HUES6 (cell line): ENCODE data around the gene DNAJC11.

Experiments used
- H3K27ac ChIP-seq: 2 replicates; pipeline ENCODE4 v1.7.0; 2013; ENCODE audit warnings: low read depth, mild to moderate bottlenecking, low read length, inconsistent platforms
- H3K27me3 ChIP-seq: 2 replicates; pipeline ENCODE4 v1.6.1; 2013; ENCODE audit warnings: low read length; ENCODE audit not compliant: control insufficient read depth, insufficient read depth
- H3K36me3 ChIP-seq: 2 replicates; pipeline ENCODE4 v1.6.1; 2013; ENCODE audit warnings: low read length; ENCODE audit not compliant: control insufficient read depth, insufficient read depth
- H3K4me1 ChIP-seq: 2 replicates; pipeline ENCODE4 v1.6.1; 2013; ENCODE audit warnings: low read length; ENCODE audit not compliant: control insufficient read depth, insufficient read depth
- H3K4me3 ChIP-seq: 2 replicates; pipeline ENCODE4 v1.5.1; 2013; ENCODE audit warnings: low read depth, low read length
- H3K9ac ChIP-seq: one replicate; pipeline ENCODE4 v1.6.1; 2013; ENCODE audit warnings: mild to moderate bottlenecking, low read length
- H3K9me3 ChIP-seq: 2 replicates; pipeline ENCODE4 v1.6.1; 2013; ENCODE audit warnings: low read depth, low read length; ENCODE audit not compliant: control insufficient read depth, insufficient read depth

DNAJC11 gene

GRCh38 chr1:6623269-6623965, 78.2 kb downstream of the DNAJC11 start:
- Histone ChIP-seq H3K9ac (no peak overlapping the region), H3K9me3 (no peaks in the 10 kb centered on the region), H3K27ac (no peak overlapping the region), H3K4me3 (no peak overlapping the region), H3K36me3 (peaks cover 72% of the 10 kb centered on the region), H3K4me1 (peaks cover 4% of the 10 kb centered on the region; the same call in 1 of the 2 replicates), H3K27me3 (no peaks in the 10 kb centered on the region)

- H3K27ac ChIP-seq = no peak overlapping the region
- no peak overlapping the region for H3K4me3 ChIP-seq
- H3K9ac ChIP-seq = no peak overlapping the region
- H3K36me3 ChIP-seq = peaks cover 72% of the 10 kb centered on the region
- no peaks in the 10 kb centered on the region for H3K9me3 ChIP-seq
- peaks cover 4% of the 10 kb centered on the region; the same call in 1 of the 2 replicates for H3K4me1 ChIP-seq
- H3K27me3 ChIP-seq = no peaks in the 10 kb centered on the region
Measured at GRCh38 chr1:6622396-6623152, 79.0 kb downstream of the DNAJC11 start.

- H3K27ac ChIP-seq = no peak overlapping the region
- peaks cover 71% of the 10 kb centered on the region for H3K36me3 ChIP-seq
- H3K9ac ChIP-seq = no peak overlapping the region
Measured at GRCh38 chr1:6621429-6622391, 79.9 kb downstream of the DNAJC11 start.

GRCh38 chr1:6619045-6619444, 82.6 kb downstream of the DNAJC11 start:
- no peaks in the 10 kb centered on the region for H3K4me1 ChIP-seq
- H3K27ac ChIP-seq = no peak overlapping the region
- no peaks in the 10 kb centered on the region for H3K27me3 ChIP-seq
- no peak overlapping the region for H3K9ac ChIP-seq
- H3K9me3 ChIP-seq = no peaks in the 10 kb centered on the region
- H3K36me3 ChIP-seq = peaks cover 73% of the 10 kb centered on the region
- no peak overlapping the region for H3K4me3 ChIP-seq

More at GRCh38 chr1:6621429-6622391, 79.9 kb downstream of the DNAJC11 start:
- no peak overlapping the region for H3K4me3 ChIP-seq
- no peaks in the 10 kb centered on the region for H3K9me3 ChIP-seq
- peaks cover 4% of the 10 kb centered on the region; the same call in 1 of the 2 replicates for H3K4me1 ChIP-seq
- H3K27me3 ChIP-seq = no peaks in the 10 kb centered on the region

- peak overlapping the region; percentile 48 for H3K4me3 ChIP-seq
- no peaks in the 10 kb centered on the region for H3K9me3 ChIP-seq
- H3K27ac ChIP-seq = peak overlapping the region; percentile 56; the same call in 1 of the 2 replicates
- peak overlapping the region; percentile 78 for H3K9ac ChIP-seq
- H3K36me3 ChIP-seq = peaks cover 34% of the 10 kb centered on the region
- no peaks in the 10 kb centered on the region for H3K4me1 ChIP-seq
- H3K27me3 ChIP-seq = no peaks in the 10 kb centered on the region; the same call in 1 of the 2 replicates
Measured at GRCh38 chr1:6614929-6615785, 86.5 kb downstream of the DNAJC11 start.

GRCh38 chr1:6614019-6614928, 87.3 kb downstream of the DNAJC11 start:
- H3K4me1 ChIP-seq = peaks cover 5% of the 10 kb centered on the region; the same call in 1 of the 2 replicates
- no peaks in the 10 kb centered on the region; the same call in 1 of the 2 replicates for H3K27me3 ChIP-seq
- peak overlapping the region; percentile 81; the same call in 1 of the 2 replicates for H3K27ac ChIP-seq
- H3K9me3 ChIP-seq = no peaks in the 10 kb centered on the region
- H3K4me3 ChIP-seq = peak overlapping the region; percentile 87
- peaks cover 26% of the 10 kb centered on the region for H3K36me3 ChIP-seq
- peak overlapping the region; percentile 76 for H3K9ac ChIP-seq

- H3K27me3 ChIP-seq = no peaks in the 10 kb centered on the region; the same call in 1 of the 2 replicates
- peaks cover 20% of the 10 kb centered on the region for H3K36me3 ChIP-seq
- H3K4me1 ChIP-seq = peaks cover 6% of the 10 kb centered on the region; the same call in 1 of the 2 replicates
- no peaks in the 10 kb centered on the region for H3K9me3 ChIP-seq
- peak within 1 kb of the TSS; percentile 80 for H3K9ac ChIP-seq
- H3K4me3 ChIP-seq = peak within 1 kb of the TSS; percentile 94
- peak within 1 kb of the TSS; percentile 81; the same call in 1 of the 2 replicates for H3K27ac ChIP-seq
Measured at GRCh38 chr1:6613361-6614018, 88.1 kb downstream of the DNAJC11 start, which contains the start of gene PHF13. TSS of gene PHF13 (plus strand) at chr1:6613731. CDS start at chr1:6614067, 336 bp downstream.

- H3K9ac ChIP-seq = peak overlapping the region; percentile 80
- peak overlapping the region; percentile 70; the same call in 1 of the 2 replicates for H3K27ac ChIP-seq
- H3K36me3 ChIP-seq = peaks cover 13% of the 10 kb centered on the region
- no peaks in the 10 kb centered on the region for H3K9me3 ChIP-seq
- peak overlapping the region; percentile 94 for H3K4me3 ChIP-seq
- peaks cover 6% of the 10 kb centered on the region; the same call in 1 of the 2 replicates for H3K4me1 ChIP-seq
- no peaks in the 10 kb centered on the region; the same call in 1 of the 2 replicates for H3K27me3 ChIP-seq
Measured at GRCh38 chr1:6612641-6613360, 88.8 kb downstream of the DNAJC11 start.
